22Rv1 (cell line): Measurements from ENCODE around the gene REXO4.
A peak's percentile ranks its signal among the peaks of the same experiment; 100 is the strongest.

Source experiments
- H3K27ac ChIP-seq: fragments of 450-650 bp; 2 replicates; pipeline ENCODE4 v1.5.1; 2017
- ZFX ChIP-seq: fragments of 450-650 bp; IDR thresholded peaks from 2 replicates; pipeline ENCODE4 v1.6.1; 2017; ENCODE audit warnings: antibody characterized with exemption, borderline replicate concordance
- TF ChIP-seq, protein P1 (sequence below): fragments of 450-650 bp; IDR thresholded peaks from 2 replicates; pipeline ENCODE4 v1.5.1; 2017; ENCODE audit warnings: mild to moderate bottlenecking

The REXO4 gene

DNA sequence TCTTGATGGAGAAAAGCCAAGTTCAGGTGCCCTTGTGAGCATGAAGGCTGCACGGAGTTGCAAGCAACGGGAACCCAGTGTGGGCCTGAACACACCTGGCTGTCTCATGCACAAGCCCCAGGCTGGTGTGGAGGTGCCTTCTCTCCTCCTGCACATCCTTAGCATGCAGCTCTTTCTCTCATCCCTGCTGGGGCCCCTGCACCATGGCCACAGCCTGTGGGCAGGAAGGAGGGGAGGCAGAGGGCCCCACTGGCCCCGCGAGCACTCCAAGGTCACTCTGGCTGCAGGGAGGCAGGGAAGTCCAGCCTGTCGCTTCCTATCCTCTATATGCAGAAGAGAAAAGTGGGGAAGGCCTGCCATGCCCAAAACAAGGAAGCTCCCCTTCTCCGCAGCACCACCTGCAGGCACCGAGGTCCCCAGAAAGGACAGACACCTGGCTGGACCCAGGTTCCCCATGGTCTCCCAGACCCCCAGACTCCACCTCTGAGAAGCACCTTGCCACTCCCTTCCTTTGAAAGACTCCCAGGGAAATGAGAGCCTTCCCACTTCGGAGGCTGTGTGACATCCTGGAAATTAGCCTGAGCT is 23.0 kb downstream of the REXO4 start:
- TF ChIP-seq ZFX: no peak
- TF ChIP-seq, protein P1, sequence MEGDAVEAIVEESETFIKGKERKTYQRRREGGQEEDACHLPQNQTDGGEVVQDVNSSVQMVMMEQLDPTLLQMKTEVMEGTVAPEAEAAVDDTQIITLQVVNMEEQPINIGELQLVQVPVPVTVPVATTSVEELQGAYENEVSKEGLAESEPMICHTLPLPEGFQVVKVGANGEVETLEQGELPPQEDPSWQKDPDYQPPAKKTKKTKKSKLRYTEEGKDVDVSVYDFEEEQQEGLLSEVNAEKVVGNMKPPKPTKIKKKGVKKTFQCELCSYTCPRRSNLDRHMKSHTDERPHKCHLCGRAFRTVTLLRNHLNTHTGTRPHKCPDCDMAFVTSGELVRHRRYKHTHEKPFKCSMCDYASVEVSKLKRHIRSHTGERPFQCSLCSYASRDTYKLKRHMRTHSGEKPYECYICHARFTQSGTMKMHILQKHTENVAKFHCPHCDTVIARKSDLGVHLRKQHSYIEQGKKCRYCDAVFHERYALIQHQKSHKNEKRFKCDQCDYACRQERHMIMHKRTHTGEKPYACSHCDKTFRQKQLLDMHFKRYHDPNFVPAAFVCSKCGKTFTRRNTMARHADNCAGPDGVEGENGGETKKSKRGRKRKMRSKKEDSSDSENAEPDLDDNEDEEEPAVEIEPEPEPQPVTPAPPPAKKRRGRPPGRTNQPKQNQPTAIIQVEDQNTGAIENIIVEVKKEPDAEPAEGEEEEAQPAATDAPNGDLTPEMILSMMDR: no peak
- no peak overlapping the region for H3K27ac ChIP-seq

DNA sequence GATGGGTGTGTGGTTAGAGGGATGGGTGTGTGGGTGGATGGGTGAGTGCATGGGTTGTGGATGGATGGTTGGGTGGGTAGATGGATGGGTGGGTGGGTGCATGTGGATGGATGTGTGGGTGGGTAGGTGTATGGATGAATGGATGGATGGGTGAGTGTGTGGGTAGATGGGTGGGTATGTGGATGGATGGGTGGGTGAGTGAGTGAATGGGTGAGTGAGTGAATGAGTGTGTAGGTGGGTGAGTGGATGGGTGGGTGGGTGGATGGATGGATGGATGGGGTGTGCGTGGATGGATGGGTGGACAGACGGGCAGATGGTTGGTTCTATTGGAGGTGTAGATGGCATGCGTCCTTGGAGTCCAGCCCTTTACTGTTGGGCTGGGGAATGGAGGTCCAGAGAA is 24.4 kb downstream of the REXO4 start:
- H3K27ac ChIP-seq: no peak overlapping the region
- TF ChIP-seq ZFX: no peak
- TF ChIP-seq, protein P1: no peak

DNA sequence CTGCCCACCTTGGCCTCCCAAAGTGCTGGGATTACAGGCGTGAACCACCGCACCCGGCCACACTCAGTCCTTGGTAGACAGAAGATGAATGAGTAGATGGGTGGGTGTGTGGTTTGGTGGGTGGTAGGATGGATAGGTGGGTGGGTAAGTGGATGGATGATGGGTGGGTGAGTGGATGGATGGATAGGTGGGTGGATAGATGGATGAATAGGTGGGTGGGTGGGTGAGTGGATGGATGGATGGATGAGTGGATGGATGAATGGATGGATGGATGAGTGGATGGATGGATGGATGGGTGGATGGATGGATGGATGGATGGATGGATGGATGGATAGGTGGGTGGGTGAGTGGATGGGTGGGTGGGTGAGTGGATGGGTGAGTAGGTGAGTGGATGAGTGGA is 25.5 kb downstream of the REXO4 start:
- peak overlapping the region; percentile 38; the same call in 1 of the 2 replicates for H3K27ac ChIP-seq

DNA sequence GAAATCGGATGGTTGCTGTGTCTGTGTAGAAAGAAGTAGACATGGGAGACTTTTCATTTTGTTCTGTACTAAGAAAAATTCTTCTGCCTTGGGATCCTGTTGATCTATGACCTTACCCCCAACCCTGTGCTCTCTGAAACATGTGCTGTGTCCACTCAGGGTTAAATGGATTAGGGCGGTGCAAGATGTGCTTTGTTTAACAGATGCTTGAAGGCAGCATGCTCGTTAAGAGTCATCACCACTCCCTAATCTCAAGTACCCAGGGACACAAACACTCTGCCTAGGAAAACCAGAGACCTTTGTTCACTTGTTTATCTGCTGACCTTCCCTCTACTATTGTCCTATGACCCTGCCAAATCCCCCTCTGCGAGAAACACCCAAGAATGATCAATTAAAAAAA is 26.4 kb downstream of the REXO4 start:
- H3K27ac ChIP-seq: peak overlapping the region; percentile 38; the same call in 1 of the 2 replicates

DNA sequence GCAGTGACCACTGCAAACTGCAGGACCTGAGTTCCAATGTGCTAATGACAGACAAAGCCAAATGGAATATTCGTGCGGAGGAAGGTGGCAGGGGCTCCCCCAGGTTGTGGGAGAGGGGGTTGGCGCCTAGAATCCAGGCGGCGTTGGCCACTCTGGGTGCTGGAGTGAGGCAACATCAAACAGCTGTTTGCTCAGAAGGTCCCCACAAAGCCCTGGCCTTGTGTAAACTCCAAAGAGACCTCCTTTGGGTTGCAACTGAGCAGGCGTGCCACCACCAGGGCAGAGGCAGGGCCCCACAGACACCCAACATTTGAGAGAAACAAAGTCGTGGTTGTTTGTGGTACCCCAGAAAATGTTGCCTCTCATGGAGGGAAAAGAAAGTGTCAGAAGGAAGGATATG is 27.1 kb downstream of the REXO4 start:
- H3K27ac ChIP-seq: no peak overlapping the region
- TF ChIP-seq, protein P1: no peak
- TF ChIP-seq ZFX: no peak

DNA sequence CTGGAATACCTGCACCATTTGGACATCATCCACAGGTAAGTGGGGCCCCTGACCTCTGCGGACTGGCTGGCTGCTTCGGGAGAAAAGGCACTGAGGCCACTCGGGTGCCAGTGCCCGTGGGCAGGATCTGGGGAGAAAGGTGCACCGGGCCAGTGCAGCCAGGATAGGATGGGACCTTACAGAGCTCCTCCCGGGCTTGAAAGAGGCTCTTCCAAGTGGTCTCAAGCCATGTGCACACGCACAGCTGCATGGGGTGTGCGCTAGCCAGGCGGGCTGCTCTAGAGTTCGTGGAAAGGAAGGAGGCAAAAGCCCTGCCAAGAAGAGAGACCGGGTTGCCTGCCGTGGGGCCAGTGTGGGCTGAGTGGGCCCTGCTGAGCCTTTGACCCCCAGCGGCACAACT is 28.2 kb downstream of the REXO4 start:
- H3K27ac ChIP-seq: no peak overlapping the region
- no peak for TF ChIP-seq ZFX
- TF ChIP-seq, protein P1: no peak

DNA sequence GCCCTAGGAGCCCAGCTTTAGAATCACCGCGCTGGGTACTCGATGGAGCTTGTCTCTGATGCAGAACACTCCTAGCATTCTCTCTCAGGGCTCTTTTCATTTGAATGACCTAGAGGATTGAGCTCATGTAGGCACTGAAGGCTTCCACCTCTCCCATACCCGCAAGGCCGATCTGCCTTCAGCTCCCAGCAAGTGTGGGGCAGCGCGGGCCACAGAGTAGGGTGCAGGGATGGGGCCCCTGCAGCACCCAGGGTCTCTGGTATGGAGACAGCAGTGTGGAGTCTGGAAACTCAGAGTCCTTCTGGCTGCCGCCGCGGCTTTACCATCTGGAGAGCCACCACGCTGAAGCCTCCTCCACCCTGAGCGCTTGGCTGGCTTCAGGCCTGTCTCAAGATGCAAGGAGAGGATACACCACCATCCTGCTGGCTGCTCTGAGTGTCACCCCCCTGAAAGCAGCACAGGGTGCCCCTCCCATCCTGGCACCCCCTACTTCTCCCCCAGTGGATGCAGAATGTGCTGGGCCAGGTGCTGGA is 28.7 kb downstream of the REXO4 start:
- no peak overlapping the region for H3K27ac ChIP-seq
- TF ChIP-seq, protein P1: no peak
- no peak for TF ChIP-seq ZFX

DNA sequence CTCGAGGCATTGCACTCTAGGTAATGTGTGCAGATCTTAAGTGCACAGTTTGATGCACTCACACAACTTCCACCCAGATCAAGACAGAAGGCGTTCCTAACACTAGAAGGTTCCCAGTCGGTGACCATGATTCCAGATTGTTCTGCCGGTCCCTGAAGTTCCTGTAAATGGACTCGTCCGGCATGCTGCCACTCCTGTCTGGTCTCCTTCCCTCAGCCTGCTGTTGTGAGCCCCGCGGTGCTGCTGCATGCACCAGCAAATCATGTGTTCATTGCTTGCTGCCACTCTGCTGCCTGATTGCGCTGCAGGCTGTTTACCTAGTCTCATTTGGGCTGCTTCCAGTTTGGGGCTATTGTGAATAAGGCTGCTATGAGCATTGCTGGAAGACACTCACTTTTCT is 30.1 kb downstream of the REXO4 start:
- peak overlapping the region; percentile 56 for H3K27ac ChIP-seq
- TF ChIP-seq ZFX: no peak
- TF ChIP-seq, protein P1: no peak
